ENCODE data around the gene MTCL3.

Gene MTCL3

DNA sequence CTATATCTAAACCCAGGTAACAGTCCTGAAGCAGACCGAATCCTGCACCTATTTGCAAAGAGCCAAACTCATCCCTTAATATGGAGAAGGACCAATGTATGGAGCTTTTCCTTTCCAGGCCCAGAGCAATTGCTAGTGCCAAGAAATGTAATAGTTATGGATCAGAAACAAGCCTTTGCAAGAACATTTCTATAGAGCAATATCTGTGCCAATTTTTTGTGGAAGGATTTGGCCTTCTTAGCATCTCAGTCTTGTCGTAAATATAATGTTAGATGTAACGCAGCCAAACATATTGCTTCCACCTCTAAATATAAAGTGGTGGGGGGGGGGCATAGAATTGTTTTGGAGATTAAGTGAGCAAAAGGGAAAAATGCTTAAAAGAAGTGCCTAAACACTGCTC lies 62.7 kb downstream of the MTCL3 start:
- Histone ChIP-seq H3K4me2 (ENCODE audit: low read length) (no peak overlapping the region), H3K36me3 (ENCODE audit: control insufficient read depth in 1 of 2, insufficient read depth in 2 of 2, low read length in 2 of 2) (no peaks in the 10 kb centered on the region), H2AFZ (ENCODE audit: low read depth, low read length, poor library complexity, severe bottlenecking) (no peak overlapping the region), H3K27me3 (ENCODE audit: insufficient read depth, low read length) (no peaks in the 10 kb centered on the region), H3K9ac (ENCODE audit: low read length) (no peak overlapping the region), H3K4me1 (ENCODE audit: control insufficient read depth in 1 of 2, insufficient read depth in 2 of 2, low read length in 2 of 2) (no peaks in the 10 kb centered on the region), H3K4me3 (replicated peaks in 1 of 2; ENCODE audit: low read depth in 1 of 2, low read length in 2 of 2) (no peak overlapping the region), H4K20me1 (ENCODE audit: insufficient read depth) (no peaks in the 10 kb centered on the region), H3K9me3 (ENCODE audit: control insufficient read depth in 1 of 2, insufficient read depth in 1 of 2, low read depth in 1 of 2, low read length in 2 of 2) (no peaks in the 10 kb centered on the region), H3K9me2 (ENCODE audit: insufficient read depth) (no peaks in the 10 kb centered on the region), H3K27ac (ENCODE audit: low read depth, low read length) (no peak overlapping the region), H3K79me2 (ENCODE audit: insufficient read depth, low read length) (no peaks in the 10 kb centered on the region)
- TF ChIP-seq REST (IDR thresholded peaks at IDR 0.05; ENCODE audit: low read depth) (no peak), RAD21 (IDR thresholded peaks at IDR 0.05; ENCODE audit: low read depth) (no peak), EGR1 (IDR thresholded peaks at IDR 0.05; ENCODE audit: low read depth) (no peak), SRF (IDR thresholded peaks at IDR 0.05; ENCODE audit: low read depth) (no peak), CBX3 (IDR thresholded peaks at IDR 0.05; ENCODE audit: low read depth) (no peak)
- BruUV-seq (replicated peaks): no TSS peak
- ATAC-seq: no peak
- ChIA-PET CTCF (no interaction called here), RAD21 (ENCODE audit: low non-redundant PET in 1 of 2, low total read pairs in 2 of 2, uncharacterized antibody in 2 of 2, unreplicated experiment in 2 of 2) (no interaction called here), POLR2A (no interaction called here)
- intact Hi-C loops (cut with micrococcal nuclease): no loop called here
- no peak for DNase-seq (ENCODE audit: low read depth, low spot score)

DNA sequence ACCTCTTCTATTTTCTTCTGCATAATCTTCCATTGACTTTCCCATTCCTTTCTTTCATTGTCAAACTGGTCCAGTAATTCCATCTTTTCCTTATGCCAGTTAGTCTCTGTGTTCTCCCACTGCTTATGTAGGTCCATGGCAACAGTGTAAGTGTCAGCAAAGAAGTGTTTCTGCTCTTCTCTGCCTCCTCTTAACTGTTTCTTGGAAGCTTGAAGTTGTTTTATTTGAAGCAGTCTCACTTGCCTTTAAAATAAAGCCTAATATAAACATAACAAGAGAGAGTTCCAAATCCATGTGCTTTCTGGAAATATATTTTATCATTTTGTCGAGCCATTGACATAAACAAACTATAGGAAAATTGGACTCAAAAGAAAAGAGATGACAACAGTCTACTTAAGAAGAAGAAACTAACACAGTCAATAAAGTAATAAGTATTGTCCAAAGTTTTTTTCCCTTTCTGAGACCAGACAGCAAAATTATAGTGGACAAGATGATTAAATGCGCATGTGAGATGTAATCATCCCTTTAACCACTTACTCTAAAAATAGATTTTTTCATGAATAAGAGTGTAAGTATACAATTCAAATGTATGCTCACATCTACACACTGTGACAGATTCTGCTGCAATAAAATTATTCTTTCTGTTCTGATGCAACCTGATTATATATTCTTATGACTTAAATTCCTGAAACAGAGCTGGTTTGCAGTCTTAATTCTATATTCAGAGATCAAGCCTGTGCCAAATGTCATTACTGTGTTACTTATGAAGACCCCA lies 65.1 kb downstream of the MTCL3 start:
- Histone ChIP-seq H2AFZ (ENCODE audit: low read depth, low read length, poor library complexity, severe bottlenecking) (no peak overlapping the region), H3K9me2 (ENCODE audit: insufficient read depth) (no peaks in the 10 kb centered on the region), H3K27me3 (ENCODE audit: insufficient read depth, low read length) (no peaks in the 10 kb centered on the region), H3K4me1 (ENCODE audit: control insufficient read depth in 1 of 2, insufficient read depth in 2 of 2, low read length in 2 of 2) (no peaks in the 10 kb centered on the region), H4K20me1 (ENCODE audit: insufficient read depth) (no peaks in the 10 kb centered on the region), H3K9me3 (ENCODE audit: control insufficient read depth in 1 of 2, insufficient read depth in 1 of 2, low read depth in 1 of 2, low read length in 2 of 2) (no peaks in the 10 kb centered on the region), H3K4me2 (ENCODE audit: low read length) (no peak overlapping the region), H3K4me3 (replicated peaks in 1 of 2; ENCODE audit: low read depth in 1 of 2, low read length in 2 of 2) (no peak overlapping the region), H3K36me3 (ENCODE audit: control insufficient read depth in 1 of 2, insufficient read depth in 2 of 2, low read length in 2 of 2) (no peaks in the 10 kb centered on the region), H3K79me2 (ENCODE audit: insufficient read depth, low read length) (no peaks in the 10 kb centered on the region), H3K9ac (ENCODE audit: low read length) (no peak overlapping the region), H3K27ac (ENCODE audit: low read depth, low read length) (no peak overlapping the region)
- DNase-seq (ENCODE audit: low read depth, low spot score) (no peak), ATAC-seq (no peak)
- POLR2A ChIA-PET: no interaction called here
- intact Hi-C loops (cut with micrococcal nuclease): no loop called here
- RAD21 ChIA-PET (ENCODE audit: low non-redundant PET in 1 of 2, low total read pairs in 2 of 2, uncharacterized antibody in 2 of 2, unreplicated experiment in 2 of 2): no interaction called here
- CTCF ChIA-PET: no interaction called here
- BruUV-seq (replicated peaks): no TSS peak
- TF ChIP-seq REST (IDR thresholded peaks at IDR 0.05; ENCODE audit: low read depth) (no peak), EZH2 (IDR thresholded peaks at IDR 0.05) (no peak), POLR2AphosphoS5 (IDR thresholded peaks at IDR 0.05; ENCODE audit: low read depth, low read length) (no peak), YY1 (IDR thresholded peaks at IDR 0.05; ENCODE audit: extremely low read depth, insufficient replicate concordance, low read depth, low read length) (no peak), FOSL1 (IDR thresholded peaks at IDR 0.05; ENCODE audit: low read depth) (no peak)
- TF ChIP-seq, protein P1, sequence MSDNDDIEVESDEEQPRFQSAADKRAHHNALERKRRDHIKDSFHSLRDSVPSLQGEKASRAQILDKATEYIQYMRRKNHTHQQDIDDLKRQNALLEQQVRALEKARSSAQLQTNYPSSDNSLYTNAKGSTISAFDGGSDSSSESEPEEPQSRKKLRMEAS (IDR thresholded peaks at IDR 0.05): no peak
